ENCODE results near the gene FNBP1.

The FNBP1 gene

GRCh38 chr9:129929496-129930125 is 113.4 kb downstream of the FNBP1 start:
- no peak overlapping the region for H3K4me2 ChIP-seq (ENCODE audit: low read depth, low read length, poor library complexity, severe bottlenecking)
- H3K9me2 ChIP-seq (replicated peaks; ENCODE audit: low read depth, low read length) = no peaks in the 10 kb centered on the region
- 0 out of 2 replicates have a peak, but pooled peaks cover 7% of the 10 kb centered on the region for H3K79me2 ChIP-seq (ENCODE audit: insufficient read depth, low read length)
- no peak overlapping the region for H2AFZ ChIP-seq (ENCODE audit: low read length)
- H3K4me3 ChIP-seq (ENCODE audit: low read length, poor library complexity, severe bottlenecking) = no peak overlapping the region
- H3K27me3 ChIP-seq (ENCODE audit: insufficient read depth, low read length, poor library complexity, severe bottlenecking) = no peaks in the 10 kb centered on the region
- peaks cover 40% of the 10 kb centered on the region; the same call in 1 of the 2 replicates for H3K36me3 ChIP-seq (ENCODE audit: insufficient read depth, low read length)
- no peak for TF ChIP-seq CTCF (conservative IDR thresholded peaks at IDR 0.05; ENCODE audit: low read length)
- TF ChIP-seq EZH2phosphoT487 (IDR thresholded peaks at IDR 0.05; ENCODE audit: borderline replicate concordance) = no peak
- H3F3A ChIP-seq (ENCODE audit: low read depth) = no peaks in the 10 kb centered on the region
- H3K9me3 ChIP-seq (ENCODE audit: insufficient read depth, low read depth, low read length) = no peaks in the 10 kb centered on the region
- H3K9ac ChIP-seq (ENCODE audit: low read depth, low read length, poor library complexity, severe bottlenecking) = no peak overlapping the region
- H4K20me1 ChIP-seq (ENCODE audit: insufficient read depth, low read length, poor library complexity, severe bottlenecking) = no peaks in the 10 kb centered on the region
- peaks cover 8% of the 10 kb centered on the region for H3K4me1 ChIP-seq (ENCODE audit: insufficient read depth, low read length, poor library complexity, severe bottlenecking)

DNA sequence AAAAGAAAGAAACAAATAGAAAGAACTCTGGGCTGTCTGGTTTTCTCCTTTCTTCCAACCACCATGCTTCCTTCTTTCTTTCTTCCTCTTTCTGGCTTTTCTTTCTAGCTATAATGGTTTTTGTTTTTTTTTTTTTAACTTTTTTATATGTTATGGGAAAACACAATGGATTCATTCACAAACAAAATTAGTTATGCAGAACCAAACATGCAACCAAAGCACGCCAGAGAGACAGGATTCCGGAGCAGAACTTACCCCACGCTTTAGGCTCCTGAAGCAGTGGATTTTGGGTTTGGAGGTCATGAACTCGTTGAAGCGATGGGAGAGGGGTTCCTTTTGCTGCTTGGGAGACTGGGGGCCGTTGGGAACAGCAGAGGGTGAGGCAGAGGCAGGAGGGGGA is 119.4 kb downstream of the FNBP1 start:
- Histone ChIP-seq H3K4me2 (ENCODE audit: low read depth, low read length, poor library complexity, severe bottlenecking) (no peak overlapping the region), H3K36me3 (ENCODE audit: insufficient read depth, low read length) (peaks cover 65% of the 10 kb centered on the region; the same call in 1 of the 2 replicates)

GRCh38 chr9:129921905-129922304 is 121.1 kb downstream of the FNBP1 start:
- H3F3A ChIP-seq (ENCODE audit: low read depth) = no peaks in the 10 kb centered on the region
- no peaks in the 10 kb centered on the region for H3K4me1 ChIP-seq (ENCODE audit: insufficient read depth, low read length, poor library complexity, severe bottlenecking)
- no peak overlapping the region for H3K9ac ChIP-seq (ENCODE audit: low read depth, low read length, poor library complexity, severe bottlenecking)
- no peak overlapping the region for H2AFZ ChIP-seq (ENCODE audit: low read length)
- H3K79me2 ChIP-seq (ENCODE audit: insufficient read depth, low read length) = no peaks in the 10 kb centered on the region
- no peaks in the 10 kb centered on the region for H3K27me3 ChIP-seq (ENCODE audit: insufficient read depth, low read length, poor library complexity, severe bottlenecking)
- peaks cover 61% of the 10 kb centered on the region; the same call in 1 of the 2 replicates for H3K36me3 ChIP-seq (ENCODE audit: insufficient read depth, low read length)
- TF ChIP-seq EZH2phosphoT487 (IDR thresholded peaks at IDR 0.05; ENCODE audit: borderline replicate concordance) = no peak
- TF ChIP-seq CTCF (conservative IDR thresholded peaks at IDR 0.05; ENCODE audit: low read length) = no peak
- H3K9me3 ChIP-seq (ENCODE audit: insufficient read depth, low read depth, low read length) = no peaks in the 10 kb centered on the region
- no peaks in the 10 kb centered on the region for H4K20me1 ChIP-seq (ENCODE audit: insufficient read depth, low read length, poor library complexity, severe bottlenecking)
- H3K4me3 ChIP-seq (ENCODE audit: low read length, poor library complexity, severe bottlenecking) = no peak overlapping the region
- no peaks in the 10 kb centered on the region for H3K9me2 ChIP-seq (replicated peaks; ENCODE audit: low read depth, low read length)
- no peak overlapping the region for H3K4me2 ChIP-seq (ENCODE audit: low read depth, low read length, poor library complexity, severe bottlenecking)

More for the DNA sequence above, 119.4 kb downstream of the FNBP1 start:
- Histone ChIP-seq H3K9me2 (replicated peaks; ENCODE audit: low read depth, low read length) (no peaks in the 10 kb centered on the region), H3F3A (ENCODE audit: low read depth) (no peaks in the 10 kb centered on the region), H3K79me2 (ENCODE audit: insufficient read depth, low read length) (no peaks in the 10 kb centered on the region), H3K27me3 (ENCODE audit: insufficient read depth, low read length, poor library complexity, severe bottlenecking) (no peaks in the 10 kb centered on the region), H4K20me1 (ENCODE audit: insufficient read depth, low read length, poor library complexity, severe bottlenecking) (no peaks in the 10 kb centered on the region), H3K4me1 (ENCODE audit: insufficient read depth, low read length, poor library complexity, severe bottlenecking) (no peaks in the 10 kb centered on the region), H3K9ac (ENCODE audit: low read depth, low read length, poor library complexity, severe bottlenecking) (no peak overlapping the region), H3K9me3 (ENCODE audit: insufficient read depth, low read depth, low read length) (no peaks in the 10 kb centered on the region), H2AFZ (ENCODE audit: low read length) (no peak overlapping the region), H3K4me3 (ENCODE audit: low read length, poor library complexity, severe bottlenecking) (no peak overlapping the region)
- TF ChIP-seq EZH2phosphoT487 (IDR thresholded peaks at IDR 0.05; ENCODE audit: borderline replicate concordance) (no peak), CTCF (conservative IDR thresholded peaks at IDR 0.05; ENCODE audit: low read length) (no peak)

All from Loucy (cell line).